ENCODE data around the gene HSPA9. TPM values are rescaled to one million over a fixed set of nuclear protein-coding genes. Genes with fewer than 3 reads are reported as not detected.

Gene HSPA9
- total and polyA plus RNA-seq, 2 of the 13 experiments (the other 11 are each of a cell fraction or from before 2014, with no cell fraction given) = 165 to 478 TPM

DNA sequence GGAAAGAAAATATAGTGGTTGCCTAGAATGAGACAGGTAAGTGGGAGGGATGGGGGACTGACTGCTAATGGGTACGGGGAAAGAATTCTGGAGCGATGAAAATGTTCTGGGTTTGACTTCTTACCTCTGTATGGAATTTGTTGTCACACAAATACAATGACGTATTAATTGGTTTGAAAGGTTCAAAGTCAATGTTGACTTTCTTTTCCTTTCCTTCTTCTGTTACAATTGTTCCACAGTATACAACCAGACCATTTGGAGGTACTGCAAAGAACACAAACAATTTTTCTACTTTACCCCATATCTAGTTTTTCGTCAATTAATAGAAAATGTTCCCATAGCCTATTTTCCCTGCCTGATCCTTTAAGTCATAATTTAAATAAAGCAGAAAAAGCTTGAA lies 57.8 kb downstream of the HSPA9 start:
- H3K79me2 ChIP-seq (ENCODE audit: insufficient read depth, low read length) = peaks cover 33% of the 10 kb centered on the region
- H3K27me3 ChIP-seq (ENCODE audit: control insufficient read depth in 1 of 2, insufficient read depth in 2 of 2, low read length in 2 of 2) = no peaks in the 10 kb centered on the region
- peaks cover 14 to 72% of the 10 kb centered on the region in 2 experiments for H3K36me3 ChIP-seq (replicated peaks in 1 of 2; ENCODE audit: control insufficient read depth in 1 of 2, insufficient read depth in 2 of 2, low read length in 2 of 2)
- CTCF ChIA-PET (ENCODE audit: low intra/inter-chr PET ratio, low total read pairs) = no interaction called here
- no peak for DNase-seq (ENCODE audit: low spot score)
- no peak overlapping the region for H2AFZ ChIP-seq (ENCODE audit: low read length)
- H3K4me1 ChIP-seq (ENCODE audit: insufficient read depth, low read length) = peaks cover 44% of the 10 kb centered on the region
- H4K20me1 ChIP-seq (ENCODE audit: insufficient read depth, low read length) = peaks cover 11% of the 10 kb centered on the region; the same call in 1 of the 2 replicates
- intact Hi-C loops (cut with micrococcal nuclease; ENCODE audit: unreplicated experiment) = no loop called here
- POLR2A ChIA-PET = interaction anchor here (0.6 kb wide), 1 partner anchor 10 kb away, joined by 4 read pairs; no protein-coding TSS in a partner anchor
- TF ChIP-seq SOX13 (IDR thresholded peaks at IDR 0.05) = no peak
- TF ChIP-seq SOX13 (CRISPR knock-in tag; conservative IDR thresholded peaks at IDR 0.05 in 1 of 2, IDR thresholded peaks at IDR 0.05 in 1 of 2) = peak in 1 of 2 experiments; percentile 51; a peak in 1 of 4 replicates
- no peak for TF ChIP-seq ZFP37 (CRISPR knock-in tag; IDR thresholded peaks at IDR 0.05; ENCODE audit: borderline replicate concordance)
- peak; percentile 16 for TF ChIP-seq HNRNPK (IDR thresholded peaks at IDR 0.05; ENCODE audit: low read depth, low read length, poor library complexity, severe bottlenecking)
- TF ChIP-seq ZNF768 (CRISPR knock-in tag; IDR thresholded peaks at IDR 0.05) = no peak
- BruUV-seq (replicated peaks) = no TSS peak
- H3K4me2 ChIP-seq (ENCODE audit: low read depth, low read length) = no peak overlapping the region
- no peak for ATAC-seq
- no peak for FAIRE-seq
- 81% methylated on average over 4 of the region's 4 CpGs for WGBS (ENCODE audit: low lambda C conversion rate)
- no peak overlapping the region for H3K9ac ChIP-seq (ENCODE audit: insufficient read depth, low read depth, low read length)
- H3K9me3 ChIP-seq (ENCODE audit: low read length) = no peaks in the 10 kb centered on the region
- H3K27ac ChIP-seq (ENCODE audit: extremely low read length, insufficient read depth, low read length) = no peak overlapping the region
- in situ Hi-C loops (cut with HindIII; ENCODE audit: extremely low pct_ligation_motif_present, low pct_unique_long_range_greater_than_20kb) = no loop called here
- H3K4me3 ChIP-seq (replicated peaks in 1 of 3; ENCODE audit: insufficient read depth in 1 of 3, low read depth in 2 of 3, low read length in 3 of 3) = no peak overlapping the region

DNA sequence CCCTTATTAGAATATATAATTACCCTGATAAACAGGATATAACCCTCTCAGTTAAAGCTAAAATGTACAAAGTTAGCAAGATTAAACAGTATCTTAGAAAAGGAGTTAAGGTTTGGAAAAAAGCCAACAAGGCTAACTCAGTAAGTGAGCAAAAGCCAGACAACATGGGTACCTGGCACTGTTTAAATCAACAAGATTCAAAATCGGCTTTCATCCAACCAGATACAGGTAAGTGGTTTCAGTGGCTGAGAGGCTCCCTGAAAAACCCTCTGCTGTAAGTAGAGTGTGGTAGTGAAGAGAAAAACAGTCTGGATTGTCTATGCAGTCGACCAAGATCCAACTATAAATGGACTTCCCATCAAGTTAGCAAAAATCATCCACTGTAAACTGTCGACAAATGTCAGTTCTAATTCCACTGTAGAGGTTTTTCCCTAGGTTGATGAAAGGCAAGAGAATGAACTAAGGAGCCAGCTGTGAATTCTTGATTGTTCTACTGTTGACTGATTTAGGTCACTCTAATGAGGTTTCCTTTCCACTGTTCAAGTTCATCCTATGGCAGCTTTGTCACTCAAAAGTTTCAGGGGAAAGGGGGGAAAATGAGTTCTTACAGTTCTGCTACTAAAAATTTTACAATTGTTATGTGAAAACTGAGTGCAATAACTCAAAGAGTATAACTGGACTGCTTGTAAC lies 59.5 kb downstream of the HSPA9 start:
- H3K4me3 ChIP-seq (replicated peaks in 1 of 3; ENCODE audit: insufficient read depth in 1 of 3, low read depth in 2 of 3, low read length in 3 of 3) = no peak overlapping the region
- CTCF ChIA-PET (ENCODE audit: low intra/inter-chr PET ratio, low total read pairs) = no interaction called here
- POLR2A ChIA-PET = interaction anchor here (1.0 kb wide), 1 partner anchor 51 kb away, joined by 3 read pairs; the partner anchor contains the start of gene EGR1
- no TSS peak for BruUV-seq (replicated peaks)
- H3K27me3 ChIP-seq (ENCODE audit: control insufficient read depth in 1 of 2, insufficient read depth in 2 of 2, low read length in 2 of 2) = no peaks in the 10 kb centered on the region
- WGBS (ENCODE audit: low lambda C conversion rate) = 97% methylated on average over 3 of the region's 3 CpGs
- ATAC-seq (no peak), FAIRE-seq (no peak), DNase-seq (ENCODE audit: low spot score) (no peak)
- intact Hi-C loops (cut with micrococcal nuclease; ENCODE audit: unreplicated experiment) (no loop called here), in situ Hi-C loops (cut with HindIII; ENCODE audit: extremely low pct_ligation_motif_present, low pct_unique_long_range_greater_than_20kb) (no loop called here)
- H3K27ac ChIP-seq (ENCODE audit: extremely low read length, insufficient read depth, low read length) = no peak overlapping the region
- 0 out of 2 replicates have a peak, but pooled peaks cover 4% of the 10 kb centered on the region for H4K20me1 ChIP-seq (ENCODE audit: insufficient read depth, low read length)
- H3K9me3 ChIP-seq (ENCODE audit: low read length) = no peaks in the 10 kb centered on the region
- H3K79me2 ChIP-seq (ENCODE audit: insufficient read depth, low read length) = peaks cover 16% of the 10 kb centered on the region
- H2AFZ ChIP-seq (ENCODE audit: low read length) = no peak overlapping the region
- peaks cover 26% of the 10 kb centered on the region for H3K4me1 ChIP-seq (ENCODE audit: insufficient read depth, low read length)
- TF ChIP-seq, protein P1, sequence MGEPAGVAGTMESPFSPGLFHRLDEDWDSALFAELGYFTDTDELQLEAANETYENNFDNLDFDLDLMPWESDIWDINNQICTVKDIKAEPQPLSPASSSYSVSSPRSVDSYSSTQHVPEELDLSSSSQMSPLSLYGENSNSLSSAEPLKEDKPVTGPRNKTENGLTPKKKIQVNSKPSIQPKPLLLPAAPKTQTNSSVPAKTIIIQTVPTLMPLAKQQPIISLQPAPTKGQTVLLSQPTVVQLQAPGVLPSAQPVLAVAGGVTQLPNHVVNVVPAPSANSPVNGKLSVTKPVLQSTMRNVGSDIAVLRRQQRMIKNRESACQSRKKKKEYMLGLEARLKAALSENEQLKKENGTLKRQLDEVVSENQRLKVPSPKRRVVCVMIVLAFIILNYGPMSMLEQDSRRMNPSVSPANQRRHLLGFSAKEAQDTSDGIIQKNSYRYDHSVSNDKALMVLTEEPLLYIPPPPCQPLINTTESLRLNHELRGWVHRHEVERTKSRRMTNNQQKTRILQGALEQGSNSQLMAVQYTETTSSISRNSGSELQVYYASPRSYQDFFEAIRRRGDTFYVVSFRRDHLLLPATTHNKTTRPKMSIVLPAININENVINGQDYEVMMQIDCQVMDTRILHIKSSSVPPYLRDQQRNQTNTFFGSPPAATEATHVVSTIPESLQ (CRISPR knock-in tag; conservative IDR thresholded peaks at IDR 0.05) = no peak
- TF ChIP-seq AGO2 (optimal IDR thresholded peaks at IDR 0.05; ENCODE audit: low read depth, low read length) = no peak
- TF ChIP-seq, protein P2, sequence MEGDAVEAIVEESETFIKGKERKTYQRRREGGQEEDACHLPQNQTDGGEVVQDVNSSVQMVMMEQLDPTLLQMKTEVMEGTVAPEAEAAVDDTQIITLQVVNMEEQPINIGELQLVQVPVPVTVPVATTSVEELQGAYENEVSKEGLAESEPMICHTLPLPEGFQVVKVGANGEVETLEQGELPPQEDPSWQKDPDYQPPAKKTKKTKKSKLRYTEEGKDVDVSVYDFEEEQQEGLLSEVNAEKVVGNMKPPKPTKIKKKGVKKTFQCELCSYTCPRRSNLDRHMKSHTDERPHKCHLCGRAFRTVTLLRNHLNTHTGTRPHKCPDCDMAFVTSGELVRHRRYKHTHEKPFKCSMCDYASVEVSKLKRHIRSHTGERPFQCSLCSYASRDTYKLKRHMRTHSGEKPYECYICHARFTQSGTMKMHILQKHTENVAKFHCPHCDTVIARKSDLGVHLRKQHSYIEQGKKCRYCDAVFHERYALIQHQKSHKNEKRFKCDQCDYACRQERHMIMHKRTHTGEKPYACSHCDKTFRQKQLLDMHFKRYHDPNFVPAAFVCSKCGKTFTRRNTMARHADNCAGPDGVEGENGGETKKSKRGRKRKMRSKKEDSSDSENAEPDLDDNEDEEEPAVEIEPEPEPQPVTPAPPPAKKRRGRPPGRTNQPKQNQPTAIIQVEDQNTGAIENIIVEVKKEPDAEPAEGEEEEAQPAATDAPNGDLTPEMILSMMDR (CRISPR knock-in tag; IDR thresholded peaks at IDR 0.05) = no peak
- TF ChIP-seq, protein P3, sequence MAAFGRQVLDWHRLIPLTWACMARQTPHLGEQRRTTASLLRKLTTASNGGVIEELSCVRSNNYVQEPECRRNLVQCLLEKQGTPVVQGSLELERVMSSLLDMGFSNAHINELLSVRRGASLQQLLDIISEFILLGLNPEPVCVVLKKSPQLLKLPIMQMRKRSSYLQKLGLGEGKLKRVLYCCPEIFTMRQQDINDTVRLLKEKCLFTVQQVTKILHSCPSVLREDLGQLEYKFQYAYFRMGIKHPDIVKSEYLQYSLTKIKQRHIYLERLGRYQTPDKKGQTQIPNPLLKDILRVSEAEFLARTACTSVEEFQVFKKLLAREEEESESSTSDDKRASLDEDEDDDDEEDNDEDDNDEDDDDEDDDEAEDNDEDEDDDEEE (CRISPR knock-in tag; IDR thresholded peaks at IDR 0.05) = no peak
- TF ChIP-seq, protein P4, sequence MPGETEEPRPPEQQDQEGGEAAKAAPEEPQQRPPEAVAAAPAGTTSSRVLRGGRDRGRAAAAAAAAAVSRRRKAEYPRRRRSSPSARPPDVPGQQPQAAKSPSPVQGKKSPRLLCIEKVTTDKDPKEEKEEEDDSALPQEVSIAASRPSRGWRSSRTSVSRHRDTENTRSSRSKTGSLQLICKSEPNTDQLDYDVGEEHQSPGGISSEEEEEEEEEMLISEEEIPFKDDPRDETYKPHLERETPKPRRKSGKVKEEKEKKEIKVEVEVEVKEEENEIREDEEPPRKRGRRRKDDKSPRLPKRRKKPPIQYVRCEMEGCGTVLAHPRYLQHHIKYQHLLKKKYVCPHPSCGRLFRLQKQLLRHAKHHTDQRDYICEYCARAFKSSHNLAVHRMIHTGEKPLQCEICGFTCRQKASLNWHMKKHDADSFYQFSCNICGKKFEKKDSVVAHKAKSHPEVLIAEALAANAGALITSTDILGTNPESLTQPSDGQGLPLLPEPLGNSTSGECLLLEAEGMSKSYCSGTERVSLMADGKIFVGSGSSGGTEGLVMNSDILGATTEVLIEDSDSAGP (CRISPR knock-in tag; IDR thresholded peaks at IDR 0.05; ENCODE audit: borderline replicate concordance) = no peak
- no peak overlapping the region for H3K9ac ChIP-seq (ENCODE audit: insufficient read depth, low read depth, low read length)
- peaks cover 21 to 81% of the 10 kb centered on the region in 2 experiments for H3K36me3 ChIP-seq (replicated peaks in 1 of 2; ENCODE audit: control insufficient read depth in 1 of 2, insufficient read depth in 2 of 2, low read length in 2 of 2)
- no peak overlapping the region for H3K4me2 ChIP-seq (ENCODE audit: low read depth, low read length)
